GM10847 (cell line): Measurements from ENCODE around the gene INMT.

Experiments used
- POLR2A ChIP-seq: IDR thresholded peaks from 2 replicates; pipeline ENCODE4 v1.6.1; 2011; ENCODE audit not compliant: insufficient read length; ENCODE audit errors: extremely low read depth

The INMT gene

DNA sequence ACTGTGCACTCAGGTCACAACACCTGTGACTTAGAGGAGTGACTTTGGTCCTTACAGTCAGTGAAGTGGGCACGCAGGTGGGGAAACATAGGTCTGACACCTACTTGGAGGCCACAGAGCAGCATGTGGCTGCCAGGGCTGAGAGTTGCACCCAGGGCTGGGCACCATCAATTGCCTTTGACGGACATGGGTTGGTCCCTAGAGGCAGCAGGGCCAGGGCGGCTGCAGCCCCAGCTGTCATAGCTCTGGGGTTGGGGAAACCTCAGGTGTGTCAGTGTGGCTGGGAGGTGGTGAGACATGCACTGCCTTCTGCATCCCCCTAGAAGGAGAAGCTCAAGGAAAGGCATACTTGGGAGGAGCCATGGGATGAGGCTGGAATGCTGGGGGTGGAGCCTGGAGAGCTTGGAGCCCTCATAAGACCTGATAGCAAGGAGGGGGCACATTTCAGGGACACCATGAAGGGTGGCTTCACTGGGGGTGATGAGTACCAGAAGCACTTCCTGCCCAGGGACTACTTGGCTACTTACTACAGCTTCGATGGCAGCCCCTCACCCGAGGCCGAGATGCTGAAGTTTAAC is at the start of gene INMT:
INMT (plus strand) TSS at position 440 of the 578 bp plus-strand sequence; CDS start at position 456, 16 bp downstream.
- TF ChIP-seq POLR2A = no peak

DNA sequence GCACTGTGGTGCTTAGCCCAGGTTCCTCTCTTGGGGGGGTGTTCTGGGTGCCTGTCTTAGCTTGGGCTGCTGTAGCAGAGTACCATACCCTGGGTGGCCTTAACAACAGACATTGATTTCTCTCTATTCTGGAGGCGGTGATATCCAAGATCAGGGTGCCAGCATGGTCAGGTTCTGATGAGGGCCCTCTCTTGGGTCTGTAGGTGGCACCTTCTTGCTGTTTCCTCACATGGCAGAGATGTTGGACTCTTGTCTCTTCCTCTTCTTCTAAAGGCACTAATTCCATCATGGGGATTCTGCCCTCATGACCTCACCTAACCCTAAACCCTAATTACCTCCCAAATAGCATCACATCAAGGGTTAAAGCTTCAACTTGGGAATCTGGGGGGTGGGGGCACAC is 49.7 kb upstream of the INMT start:
- TF ChIP-seq POLR2A = no peak

DNA sequence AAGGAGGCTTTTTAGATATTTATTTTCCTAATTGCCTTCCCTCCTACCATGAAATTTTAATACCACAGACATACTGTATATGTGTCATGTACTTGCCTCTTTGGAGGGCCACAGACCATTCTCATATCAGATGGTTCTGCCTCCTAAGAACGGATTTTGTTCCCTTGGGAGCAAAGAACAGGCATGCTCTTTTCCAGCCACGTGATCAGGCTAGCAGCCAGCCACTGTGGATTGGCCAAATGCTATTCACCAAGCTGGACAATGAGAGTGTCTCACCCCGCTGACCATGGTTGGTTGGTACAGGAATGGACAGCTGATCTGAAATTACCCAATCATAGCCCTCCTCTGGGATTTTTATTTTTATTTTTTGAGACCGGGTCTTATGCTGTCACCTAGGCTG is 48.2 kb upstream of the INMT start:
- no peak for TF ChIP-seq POLR2A

DNA sequence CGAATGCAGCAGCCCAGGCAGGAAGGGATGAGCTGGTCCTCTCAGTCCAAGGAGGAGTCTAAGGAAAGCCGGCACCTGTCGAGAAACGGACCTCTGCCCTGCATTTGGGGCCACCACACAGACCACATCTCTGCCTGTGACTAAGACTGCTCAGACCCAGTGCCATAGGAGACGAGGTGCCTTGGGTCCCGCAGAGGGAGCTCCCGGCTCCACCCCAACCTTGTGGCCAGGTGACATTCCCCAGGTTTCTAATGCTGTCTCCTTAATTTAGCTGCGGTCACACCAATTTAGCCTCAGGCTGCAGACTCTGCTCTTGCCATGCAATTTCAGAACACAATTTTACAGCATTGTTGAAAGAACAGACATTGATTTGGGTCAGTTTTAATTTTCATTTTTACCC is 46.9 kb upstream of the INMT start:
- TF ChIP-seq POLR2A = no peak

DNA sequence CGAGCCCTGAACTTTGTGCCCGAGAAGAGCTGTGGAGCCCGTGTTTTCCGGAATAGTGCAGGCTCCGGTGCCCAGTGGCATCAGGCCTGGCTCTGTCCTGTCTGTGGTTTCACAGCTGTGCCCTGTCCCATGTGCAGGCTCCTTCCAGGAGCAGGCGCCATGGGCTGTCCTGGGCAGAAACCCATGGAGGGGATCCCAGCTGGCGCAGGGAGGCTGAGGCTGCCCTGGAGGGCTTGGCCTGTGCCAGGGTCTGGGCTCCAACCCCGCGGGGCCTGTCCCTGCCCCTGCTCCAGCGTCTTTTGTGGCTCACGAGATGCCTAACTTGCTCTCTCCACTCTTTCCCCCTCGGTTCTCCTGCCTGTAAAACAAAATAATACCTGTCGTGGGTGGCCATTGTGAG is 46.3 kb upstream of the INMT start:
- no peak for TF ChIP-seq POLR2A

DNA sequence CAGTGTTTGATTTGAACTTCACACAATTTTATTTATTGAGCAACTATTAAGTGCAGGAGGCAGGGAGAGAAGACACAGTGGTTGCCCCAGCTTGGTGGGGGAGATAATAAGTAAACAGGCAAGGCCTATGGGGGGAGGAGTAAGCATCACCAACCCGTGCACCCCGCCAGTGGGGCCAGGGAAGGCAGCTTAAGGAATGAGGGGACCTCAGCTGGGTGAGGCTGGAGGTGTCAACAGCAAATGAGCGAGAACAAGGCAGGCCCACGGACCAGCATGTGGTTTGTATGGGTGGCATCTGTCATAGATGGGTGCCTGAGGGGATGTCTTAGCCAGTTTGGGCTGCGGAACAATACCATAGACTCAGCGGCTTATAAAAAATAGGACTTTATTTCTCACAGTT is 45.6 kb upstream of the INMT start:
- TF ChIP-seq POLR2A = no peak

DNA sequence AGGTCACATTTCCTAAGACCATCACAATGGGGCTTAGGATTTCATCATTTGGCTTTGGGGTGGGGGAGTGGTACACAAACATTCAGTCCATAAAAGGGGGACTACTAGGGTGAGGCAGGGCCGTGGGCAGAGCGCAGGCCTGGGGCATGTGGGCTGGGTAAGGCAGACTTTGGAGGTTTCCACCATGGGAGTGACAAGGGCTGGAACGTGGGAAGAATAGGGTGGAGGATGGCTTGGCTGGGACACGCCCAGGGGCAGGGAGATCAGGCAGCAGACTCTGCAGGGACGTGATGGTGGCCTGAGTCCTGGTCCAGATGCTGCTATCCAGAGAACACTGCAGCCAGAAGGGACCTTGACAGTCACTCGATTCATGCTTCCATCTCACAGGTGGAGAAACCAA is 45.0 kb upstream of the INMT start:
- no peak for TF ChIP-seq POLR2A

DNA sequence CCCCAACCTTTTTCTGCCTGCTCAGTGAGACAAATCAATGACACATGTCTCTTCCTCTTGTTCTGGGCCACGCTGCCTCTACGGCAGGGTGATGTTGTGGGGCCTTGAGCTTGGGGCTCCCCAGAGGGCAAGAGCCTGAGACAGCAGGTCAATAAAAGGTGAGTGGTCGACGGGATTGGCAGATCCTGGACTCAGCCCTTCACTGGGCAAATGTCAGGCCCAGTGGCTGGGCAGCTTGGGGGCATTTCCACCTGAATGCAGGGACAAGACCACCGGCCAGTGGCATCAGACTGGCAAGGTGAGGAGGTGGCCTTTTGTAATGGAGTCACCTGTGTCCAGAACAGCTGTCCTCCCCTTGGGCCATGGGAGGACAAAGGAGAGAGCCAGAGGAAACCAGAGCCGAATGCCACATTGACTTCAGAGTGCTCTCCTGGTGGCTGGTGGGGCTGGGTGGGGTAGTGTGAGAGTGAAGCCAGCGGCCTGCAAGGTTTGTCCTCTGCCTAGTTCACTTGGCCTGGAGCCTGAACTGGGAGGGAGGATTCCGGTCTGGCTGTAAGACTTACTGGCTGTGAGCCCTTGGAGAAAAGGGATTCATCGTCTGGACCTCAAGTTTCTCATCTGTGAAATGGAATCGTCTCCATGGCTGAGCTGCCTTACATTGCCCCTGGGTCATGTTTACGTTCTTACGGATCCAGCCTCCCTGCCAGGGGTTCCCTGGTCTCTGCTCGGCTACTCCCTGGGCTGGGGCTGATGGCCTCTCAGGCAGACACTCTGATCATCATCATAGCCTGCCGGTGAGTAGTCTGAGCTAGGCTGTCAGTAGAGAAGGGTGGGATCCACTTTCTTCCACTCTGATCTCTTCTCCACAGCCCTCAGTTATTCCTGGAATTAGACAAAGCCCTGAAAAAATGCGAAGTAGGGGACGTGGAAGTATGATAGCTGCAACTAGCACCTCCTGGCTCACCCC is 44.3 kb upstream of the INMT start:
- no peak for TF ChIP-seq POLR2A

DNA sequence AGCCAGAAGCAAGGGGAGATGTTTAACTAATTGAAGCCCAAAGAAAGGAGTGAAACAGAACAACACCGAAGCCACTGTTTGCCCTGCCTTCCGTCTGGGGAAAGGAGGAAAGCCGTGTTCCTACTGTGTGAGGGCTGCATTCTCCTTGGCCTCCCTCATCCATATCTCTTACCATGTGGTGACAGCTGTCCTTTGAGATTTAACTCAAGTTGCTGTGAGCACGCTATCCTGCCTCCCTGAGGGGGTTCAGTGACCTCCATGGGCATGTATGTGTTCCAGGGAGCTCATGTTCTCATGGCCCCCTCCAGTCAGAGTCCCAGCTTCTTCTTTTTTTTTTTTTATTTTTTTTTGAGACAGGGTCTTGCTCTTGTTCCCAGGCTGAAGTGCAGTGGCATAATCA is 43.5 kb upstream of the INMT start:
- no peak for TF ChIP-seq POLR2A

DNA sequence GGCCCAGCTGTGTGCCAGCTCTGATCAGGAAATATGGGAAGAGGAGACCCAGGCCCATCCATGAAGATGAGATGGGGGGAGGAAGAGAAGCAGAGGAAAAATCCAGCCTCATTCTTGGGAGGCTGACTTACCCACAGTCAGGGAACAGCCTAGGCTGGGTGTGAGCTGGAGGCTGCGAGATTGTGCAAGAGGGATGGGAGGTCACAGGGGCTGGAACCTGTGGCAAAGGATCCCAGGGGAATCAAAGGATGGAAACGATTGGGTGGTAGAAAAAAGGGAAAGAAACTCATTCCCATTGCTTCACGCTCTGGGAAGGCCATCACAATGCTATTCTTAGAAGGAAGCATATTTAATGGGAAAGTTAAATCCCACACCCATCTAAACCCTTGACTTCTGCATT is 43.0 kb upstream of the INMT start:
- TF ChIP-seq POLR2A = no peak

DNA sequence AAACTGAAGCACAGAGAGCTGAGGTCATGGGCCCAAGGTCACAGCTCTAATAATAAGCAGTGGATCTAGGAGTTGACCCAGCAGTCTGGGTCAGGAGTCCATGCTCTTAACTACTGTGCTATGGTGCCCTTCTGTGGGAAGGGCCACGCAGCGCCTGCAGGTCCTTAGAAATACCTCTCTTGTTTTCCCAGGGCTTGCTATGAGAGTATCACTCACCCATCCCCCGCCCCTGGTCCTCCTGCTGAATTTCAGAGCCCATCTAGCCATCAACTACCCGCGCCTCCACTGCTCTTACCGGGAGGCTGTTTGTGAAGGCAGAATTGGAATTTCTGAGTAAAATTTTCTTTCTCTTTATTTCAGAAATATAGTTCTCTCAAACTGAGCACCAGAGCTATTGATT is 42.4 kb upstream of the INMT start:
- TF ChIP-seq POLR2A = no peak

DNA sequence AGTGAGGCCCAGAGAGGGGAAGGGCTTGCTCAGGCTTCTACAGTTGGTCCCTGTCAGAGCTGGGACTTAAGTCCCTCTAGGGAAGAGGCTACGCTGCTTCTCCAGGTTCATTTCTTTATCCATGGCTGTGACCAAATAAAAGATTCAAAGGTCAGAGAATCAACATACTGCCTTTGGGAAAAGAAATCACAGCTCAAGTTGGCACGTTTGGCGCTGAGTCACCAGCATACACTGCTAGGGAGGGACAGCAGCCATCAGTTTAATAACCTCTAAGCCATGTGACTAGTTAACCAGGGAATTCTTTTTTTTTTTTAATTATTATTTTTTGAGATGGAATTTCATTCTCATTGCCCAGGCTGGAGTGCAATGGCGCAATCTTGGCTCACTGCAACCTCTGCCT is 41.3 kb upstream of the INMT start:
- TF ChIP-seq POLR2A = no peak

DNA sequence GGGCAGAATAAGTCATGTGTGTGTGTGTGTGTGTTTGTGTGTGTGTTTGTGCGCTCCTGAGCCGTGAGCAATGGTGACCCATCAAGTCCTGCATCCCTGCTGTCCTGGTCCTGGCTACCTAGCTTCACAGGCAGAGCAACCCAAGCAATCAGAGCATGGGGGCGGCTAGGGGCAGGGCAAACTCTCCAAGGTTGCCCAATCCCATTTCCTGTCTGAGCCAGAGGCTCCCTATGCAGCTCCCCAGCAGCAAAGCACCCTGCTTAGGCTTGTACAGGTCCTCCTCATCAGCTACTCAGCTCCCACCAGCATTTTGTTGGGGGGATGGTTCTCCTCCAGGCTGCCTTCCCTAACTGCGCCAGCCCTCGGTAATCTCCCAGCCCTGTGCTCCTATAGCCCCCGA is 38.5 kb upstream of the INMT start:
- TF ChIP-seq POLR2A = no peak

DNA sequence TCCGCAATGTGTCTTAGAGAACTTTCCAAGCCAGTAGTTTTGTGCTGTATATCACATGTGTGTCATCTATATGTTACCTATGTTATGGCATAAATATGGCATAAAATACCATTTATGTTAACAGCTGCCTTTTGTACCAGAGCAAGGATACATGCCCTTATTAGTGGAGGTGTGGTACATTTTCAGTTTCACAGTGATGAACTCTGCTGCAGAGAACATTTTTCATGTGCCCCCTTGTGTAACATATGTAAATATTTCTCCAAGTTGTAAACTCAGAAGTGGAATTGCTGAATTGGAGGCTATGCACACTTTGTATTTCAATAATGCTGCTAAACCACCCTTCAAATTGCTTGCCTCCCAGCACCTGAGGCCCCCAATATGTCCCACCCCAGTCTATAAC is 37.8 kb upstream of the INMT start:
- no peak for TF ChIP-seq POLR2A

DNA sequence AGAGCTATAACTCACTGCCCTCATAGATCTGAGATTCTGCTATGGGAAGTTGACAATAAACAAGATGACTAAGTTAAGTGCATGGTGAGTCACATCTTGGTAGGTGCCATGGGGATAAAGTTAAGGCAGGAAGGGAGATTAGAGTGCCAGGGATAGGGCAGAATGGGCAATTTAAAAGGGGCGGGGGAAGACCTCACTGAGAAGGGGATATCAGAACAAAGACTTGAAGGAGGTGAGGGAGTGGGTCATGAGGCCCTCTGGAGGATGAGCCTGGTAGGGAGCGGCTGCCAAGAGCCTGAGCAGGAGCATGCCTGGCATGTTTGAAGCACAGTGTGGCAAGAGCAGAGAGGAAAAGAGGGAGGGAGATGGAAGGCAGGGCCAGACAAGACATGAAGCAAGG is 34.8 kb upstream of the INMT start:
- TF ChIP-seq POLR2A = no peak

DNA sequence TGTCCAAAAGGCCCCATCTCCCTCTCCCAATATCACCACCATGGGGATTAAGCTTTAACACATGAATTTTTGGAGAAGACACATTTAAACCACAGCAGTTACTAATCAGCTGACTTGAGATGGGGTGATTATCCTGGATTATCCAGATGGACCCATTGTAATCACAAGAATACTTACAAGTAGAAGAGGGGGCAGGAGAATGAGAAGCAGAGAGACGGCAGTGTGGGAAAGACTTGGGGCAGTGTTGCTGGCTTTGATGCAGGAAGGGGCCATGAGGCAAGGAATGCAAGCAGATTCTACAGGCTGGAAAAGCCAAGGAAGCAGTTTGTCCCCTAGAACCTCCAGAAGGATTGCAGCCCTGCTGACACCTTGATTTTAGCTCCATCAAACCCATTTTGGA is 30.7 kb upstream of the INMT start:
- no peak for TF ChIP-seq POLR2A

DNA sequence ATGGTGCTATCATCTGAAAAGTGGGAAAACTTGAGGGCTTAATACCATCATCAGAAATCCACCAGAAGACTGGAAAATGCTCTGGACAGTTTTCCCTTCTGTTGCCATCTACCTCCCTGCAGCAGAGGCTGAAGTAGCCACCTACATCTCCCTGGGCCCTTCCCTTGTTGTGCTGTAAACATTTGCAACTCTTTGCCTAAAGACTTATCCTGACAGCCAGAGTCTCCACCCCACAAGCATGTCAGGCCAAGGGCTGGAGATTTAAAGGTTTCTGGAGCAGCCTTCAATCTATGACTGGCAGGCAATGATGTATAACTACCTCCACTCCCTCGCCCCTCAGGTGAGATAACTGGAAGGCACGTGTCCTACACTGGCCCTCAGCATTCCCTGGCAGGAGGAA is 29.7 kb upstream of the INMT start:
- TF ChIP-seq POLR2A = no peak
